G401.6 (cell line): ENCODE results near the gene RGPD6.
"Not testable (repeated sequence)": the region's sequence is repeated elsewhere in the genome, so short reads cannot be mapped to it uniquely, and the experiment has no call there.

Experiments
- FAIRE-seq: peaks from 2 replicates; lab custom pipeline; 2012; peaks lifted over from hg19 to GRCh38; lab: Jason Lieb, UNC

RGPD6 gene

GRCh38 chr2:110576763-110577416, at the start of gene RGPD6:
Gene RGPD6, minus strand, starts transcription at chr2:110577222. Its CDS starts 198 bp downstream, at chr2:110577024.
- FAIRE-seq: peak; percentile 77

GRCh38 chr2:110619326-110619939, 42.4 kb upstream of the RGPD6 start:
- not testable (repeated sequence) for FAIRE-seq

- not testable (repeated sequence) for FAIRE-seq
Measured at GRCh38 chr2:110613927-110614326, 36.9 kb upstream of the RGPD6 start.

DNA sequence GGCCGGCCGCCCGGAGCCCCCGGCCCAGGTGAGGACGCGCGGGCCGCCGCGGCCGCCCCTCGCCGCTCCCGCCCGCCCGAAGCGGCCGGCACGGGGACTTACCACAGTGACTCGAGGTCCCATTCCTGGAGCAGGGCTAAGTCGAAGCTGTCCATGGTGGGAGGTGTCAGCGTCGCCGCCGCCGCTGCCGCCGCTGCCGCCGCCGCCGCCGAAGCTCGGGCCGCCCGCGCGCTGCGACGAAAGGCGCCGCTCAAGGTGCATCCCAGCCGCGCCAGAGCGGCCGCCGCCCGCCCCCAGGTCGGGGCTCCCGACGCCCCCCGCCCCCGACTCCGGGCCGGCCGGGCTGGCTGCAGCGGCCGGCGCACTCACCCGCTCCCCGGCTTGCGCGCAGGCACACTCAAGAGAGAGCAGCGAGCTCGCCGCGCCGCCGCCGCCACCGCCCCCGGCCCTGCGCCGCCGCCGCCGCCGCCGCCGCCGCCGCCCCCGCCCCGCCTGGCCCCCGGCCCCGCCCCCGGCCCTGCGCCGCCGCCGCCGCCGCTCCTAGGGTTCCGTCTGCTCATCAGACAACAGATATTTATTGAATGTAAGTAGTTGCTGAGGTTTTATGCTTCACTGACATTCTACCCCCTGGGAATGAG, 33.7 kb upstream of the RGPD6 start:
- not testable (repeated sequence) for FAIRE-seq

GRCh38 chr2:110609843-110610612, 33.0 kb upstream of the RGPD6 start:
- FAIRE-seq: not testable (repeated sequence)

- not testable (repeated sequence) for FAIRE-seq
Measured at GRCh38 chr2:110608788-110609502, 31.9 kb upstream of the RGPD6 start.

DNA sequence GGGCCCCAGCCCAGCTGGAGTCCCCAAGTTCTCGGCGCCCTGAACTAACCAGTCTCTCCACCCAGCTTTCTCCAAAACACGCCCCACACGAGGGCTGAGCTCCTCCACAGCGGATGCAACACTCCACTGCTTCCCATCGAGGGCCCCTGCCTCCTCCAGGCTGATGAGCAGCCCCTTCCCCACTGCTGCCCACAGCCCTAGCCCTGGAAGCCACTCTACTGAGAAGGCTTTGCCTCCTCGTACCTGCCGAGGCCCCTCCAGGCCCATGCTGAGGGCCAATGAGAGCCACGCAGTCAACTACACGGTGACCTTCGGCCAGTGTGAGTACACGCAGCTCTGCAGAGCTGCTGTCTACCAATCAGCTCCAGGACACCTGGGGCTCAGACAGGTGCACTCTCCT, 28.0 kb upstream of the RGPD6 start:
- not testable (repeated sequence) for FAIRE-seq

DNA sequence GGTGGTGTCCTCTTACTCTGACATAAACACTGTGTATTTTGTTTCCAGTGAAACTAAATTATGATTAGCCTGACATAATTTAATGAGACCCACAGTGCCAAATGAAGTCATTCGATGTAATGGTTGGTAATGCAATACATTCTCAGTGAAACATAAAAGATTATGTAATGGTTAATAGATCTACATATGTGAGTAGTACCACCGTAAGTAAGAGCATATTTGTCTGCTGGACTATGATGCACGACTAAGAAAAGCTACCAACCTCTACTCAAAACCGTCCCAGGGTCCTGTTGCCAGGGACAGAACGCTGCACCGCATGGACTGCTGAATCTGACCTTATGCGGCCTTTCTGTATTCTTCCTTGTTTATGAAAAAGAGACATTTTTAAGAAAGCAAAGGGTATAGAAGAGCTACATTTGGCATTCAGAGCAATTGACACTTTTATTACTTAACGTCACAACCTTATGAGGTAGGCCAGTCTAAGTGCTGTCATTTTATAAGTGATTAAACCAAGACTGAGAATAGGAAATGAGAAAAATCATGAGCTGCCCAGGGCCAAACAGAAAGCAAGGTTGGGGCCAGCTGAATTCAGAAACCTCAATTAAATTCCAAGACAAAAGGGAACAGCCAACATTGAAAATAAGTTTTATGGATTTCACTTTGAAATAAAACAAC, 27.0 kb upstream of the RGPD6 start:
- not testable (repeated sequence) for FAIRE-seq

- not testable (repeated sequence) for FAIRE-seq
Measured at GRCh38 chr2:110602139-110602538, 25.1 kb upstream of the RGPD6 start.

DNA sequence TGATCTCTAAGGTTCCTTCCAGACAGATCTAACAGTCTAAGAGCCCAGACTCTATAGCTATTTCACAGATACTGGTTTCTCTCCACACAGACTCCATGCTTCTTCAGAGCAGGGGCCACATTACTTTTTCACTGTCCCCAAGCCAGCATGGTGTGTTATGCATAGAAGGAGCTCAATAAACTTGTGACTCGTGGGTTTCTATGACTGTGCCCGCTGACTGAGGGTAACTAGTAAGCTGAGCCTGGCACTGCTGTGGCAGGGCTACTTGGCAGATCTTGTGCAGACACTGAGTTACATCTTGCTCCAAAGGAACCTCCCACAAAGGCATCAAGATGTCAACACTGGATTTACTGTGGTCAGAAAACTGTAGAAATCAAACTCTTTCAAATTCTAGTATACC, 15.0 kb upstream of the RGPD6 start:
- FAIRE-seq: not testable (repeated sequence)

DNA sequence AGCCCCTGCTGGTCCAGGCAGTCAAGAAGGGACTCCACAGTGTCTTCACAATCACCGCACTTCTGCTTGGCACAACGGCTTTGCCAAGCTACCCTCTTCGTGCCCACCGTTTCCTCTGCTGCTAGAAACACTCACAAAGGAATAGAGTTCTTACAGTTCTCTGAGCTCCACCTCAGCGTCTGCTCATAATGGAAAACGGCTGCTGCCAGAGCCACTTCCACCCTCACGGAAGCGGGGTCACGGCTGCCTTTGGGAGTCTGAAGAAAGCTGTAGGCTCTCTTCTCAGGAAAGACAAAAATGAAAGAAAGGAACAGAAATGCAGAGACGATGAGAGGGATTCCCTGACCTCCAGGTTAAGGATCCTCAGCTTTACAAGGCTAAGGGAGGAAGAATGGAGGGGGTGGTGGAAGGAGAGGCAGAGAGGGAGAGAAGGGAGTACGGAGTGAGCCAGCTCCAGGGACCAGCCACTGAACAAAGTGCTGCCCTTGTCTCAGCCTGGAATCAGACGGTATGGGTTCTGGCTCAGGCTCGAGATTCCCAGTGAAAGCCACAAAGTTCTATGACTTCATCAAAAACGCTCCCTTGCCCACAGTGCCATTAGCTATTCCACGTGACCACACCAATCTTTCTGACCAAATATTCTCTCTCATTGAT, 12.8 kb upstream of the RGPD6 start:
- FAIRE-seq: not testable (repeated sequence)

DNA sequence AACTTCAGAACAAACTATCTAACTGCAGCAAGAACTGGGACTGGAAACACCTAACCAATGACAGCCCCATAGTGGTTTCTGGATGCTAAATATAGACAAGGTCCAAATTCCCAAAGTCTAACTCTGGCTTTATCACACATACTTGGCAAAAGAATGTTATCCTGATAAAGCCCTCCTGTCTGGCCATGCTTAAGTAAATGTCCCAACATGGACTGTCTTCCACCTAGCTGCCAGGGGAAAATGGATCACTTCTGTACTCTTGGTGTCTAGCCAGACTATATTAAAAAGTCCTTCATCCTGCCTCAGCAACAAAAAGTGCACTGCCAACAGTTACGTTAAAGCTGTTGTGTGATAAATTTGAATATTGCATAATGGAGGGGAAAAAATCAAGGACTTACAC, 11.5 kb upstream of the RGPD6 start:
- not testable (repeated sequence) for FAIRE-seq

- FAIRE-seq: not testable (repeated sequence)
Measured at GRCh38 chr2:110579216-110579965, 2.4 kb upstream of the RGPD6 start.

GRCh38 chr2:110578429-110578828, 1.4 kb upstream of the RGPD6 start:
- FAIRE-seq: not testable (repeated sequence)

GRCh38 chr2:110499755-110500377, 77.2 kb downstream of the RGPD6 start:
- FAIRE-seq: not testable (repeated sequence)

- FAIRE-seq: not testable (repeated sequence)
Measured at GRCh38 chr2:110496027-110496426, 81.0 kb downstream of the RGPD6 start.

- not testable (repeated sequence) for FAIRE-seq
Measured at GRCh38 chr2:110494488-110494887, 82.5 kb downstream of the RGPD6 start.

GRCh38 chr2:110488991-110489390, 88.0 kb downstream of the RGPD6 start:
- not testable (repeated sequence) for FAIRE-seq

DNA sequence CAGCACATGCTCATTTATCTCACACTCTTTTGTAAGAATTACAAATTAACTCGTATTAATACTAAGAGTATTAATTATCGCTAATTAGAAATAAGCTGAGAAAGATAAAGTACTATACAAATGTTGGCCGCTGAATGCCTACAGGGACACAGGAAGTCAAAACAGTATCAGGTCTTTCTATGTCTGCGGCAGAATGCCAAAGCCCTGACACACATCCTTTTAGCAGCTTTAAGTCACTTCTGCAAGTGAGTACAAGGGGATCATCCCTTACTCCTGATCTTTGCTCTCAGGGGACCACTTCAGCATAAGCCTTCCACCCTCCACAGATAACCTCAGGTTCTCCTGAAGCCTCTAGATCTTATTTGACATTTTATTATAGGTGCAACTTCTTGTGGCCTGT, 94.3 kb downstream of the RGPD6 start:
- FAIRE-seq: not testable (repeated sequence)
